DOHH2 (cell line): ENCODE data around the gene SPOCK3.

Experiments
- H3F3A ChIP-seq: fragments of 200-600 bp; sonication (generic), shearing (Covaris generic); 2 replicates; pipeline ENCODE4 v1.6.0; 2016; ENCODE audit warnings: antibody characterized with exemption, mild to moderate bottlenecking; ENCODE audit not compliant: control insufficient read depth, insufficient read depth
- H3K27ac ChIP-seq: fragments of 200-600 bp; sonication (generic); 2 replicates; pipeline ENCODE4 v1.5.1; 2014; ENCODE audit warnings: low read depth, mild to moderate bottlenecking, low read length, moderate library complexity
- H3K27me3 ChIP-seq: fragments of 200-600 bp; sonication (generic); 2 replicates; pipeline ENCODE4 v1.6.1; 2014; ENCODE audit warnings: mild to moderate bottlenecking, low read length, mixed read lengths; ENCODE audit not compliant: control insufficient read depth
- H3K36me3 ChIP-seq: fragments of 200-600 bp; sonication (generic); 2 replicates; pipeline ENCODE4 v1.6.1; 2014; ENCODE audit warnings: mild to moderate bottlenecking, low read length, moderate library complexity, mixed read lengths; ENCODE audit not compliant: control insufficient read depth
- H3K4me1 ChIP-seq: fragments of 200-600 bp; sonication (generic); 2 replicates; pipeline ENCODE4 v1.6.1; 2014; ENCODE audit warnings: mild to moderate bottlenecking, low read length, mixed read lengths; ENCODE audit not compliant: control insufficient read depth
- H3K4me2 ChIP-seq: fragments of 200-600 bp; sonication (generic); 2 replicates; pipeline ENCODE4 v1.6.0; 2014; ENCODE audit warnings: mild to moderate bottlenecking, low read length, moderate library complexity
- H3K4me3 ChIP-seq: fragments of 200-600 bp; sonication (generic); 2 replicates; pipeline ENCODE4 v1.5.1; 2014; ENCODE audit warnings: mild to moderate bottlenecking, low read length, mixed read lengths
- H3K79me2 ChIP-seq: fragments of 200-600 bp; sonication (generic); 2 replicates; pipeline ENCODE4 v1.6.1; 2014; ENCODE audit warnings: mild to moderate bottlenecking, low read length, mixed read lengths; ENCODE audit not compliant: control insufficient read depth
- H3K9me2 ChIP-seq: fragments of 200-600 bp; sonication (generic); replicated peaks from 2 replicates; pipeline ENCODE4 v1.6.1; 2014; ENCODE audit warnings: mild to moderate bottlenecking, low read length, mixed read lengths; ENCODE audit not compliant: control insufficient read depth
- H3K9me3 ChIP-seq: fragments of 200-600 bp; sonication (generic); 2 replicates; pipeline ENCODE4 v1.6.1; 2014; ENCODE audit warnings: antibody characterized with exemption, low read length, mixed read lengths; ENCODE audit not compliant: control insufficient read depth, insufficient read depth
- H4K20me1 ChIP-seq: fragments of 200-600 bp; sonication (generic); 2 replicates; pipeline ENCODE4 v1.6.0; 2014; ENCODE audit warnings: low read depth, mild to moderate bottlenecking, antibody characterized with exemption, low read length, moderate library complexity; ENCODE audit not compliant: control insufficient read depth, insufficient read depth
- CTCF ChIP-seq: fragments of 200-600 bp; sonication (generic); IDR thresholded peaks from one replicate; pipeline ENCODE4 v1.5.1; 2014; ENCODE audit warnings: antibody characterized with exemption, mild to moderate bottlenecking, low read depth, low read length; ENCODE audit not compliant: poor library complexity, severe bottlenecking
- EZH2phosphoT487 ChIP-seq: fragments of 200-600 bp; sonication (generic); IDR thresholded peaks from 2 replicates; pipeline ENCODE4 v1.6.1; 2017; ENCODE audit warnings: borderline replicate concordance, mild to moderate bottlenecking, antibody characterized with exemption, low read length, moderate library complexity, mixed read lengths

The SPOCK3 gene

GRCh38 chr4:167014944-167015343 lies 219.3 kb downstream of the SPOCK3 start:
- TF ChIP-seq EZH2phosphoT487 (no peak), CTCF (no peak)
- Histone ChIP-seq H3K4me2 (no peak overlapping the region), H3K9me3 (no peaks in the 10 kb centered on the region), H3K4me1 (no peaks in the 10 kb centered on the region), H4K20me1 (no peaks in the 10 kb centered on the region), H3K4me3 (no peak overlapping the region), H3K9me2 (no peaks in the 10 kb centered on the region), H3F3A (no peaks in the 10 kb centered on the region), H3K27ac (no peak overlapping the region), H3K36me3 (no peaks in the 10 kb centered on the region), H3K79me2 (no peaks in the 10 kb centered on the region), H3K27me3 (no peaks in the 10 kb centered on the region)

- H3K27me3 ChIP-seq, result no peaks in the 10 kb centered on the region
- H3F3A ChIP-seq, result no peaks in the 10 kb centered on the region
- H3K4me1 ChIP-seq, result no peaks in the 10 kb centered on the region
- no peaks in the 10 kb centered on the region for H3K9me3 ChIP-seq
- no peak overlapping the region for H3K27ac ChIP-seq
- TF ChIP-seq CTCF (no peak), EZH2phosphoT487 (no peak)
- no peaks in the 10 kb centered on the region for H3K36me3 ChIP-seq
- no peaks in the 10 kb centered on the region for H3K9me2 ChIP-seq
- no peak overlapping the region for H3K4me2 ChIP-seq
- H3K79me2 ChIP-seq, result no peaks in the 10 kb centered on the region
- H4K20me1 ChIP-seq, result no peaks in the 10 kb centered on the region
- no peak overlapping the region for H3K4me3 ChIP-seq
Observed at GRCh38 chr4:167003326-167003725, 231.0 kb downstream of the SPOCK3 start.

- Histone ChIP-seq H3K79me2 (no peaks in the 10 kb centered on the region), H3K27ac (no peak overlapping the region), H3K9me2 (no peaks in the 10 kb centered on the region), H3K27me3 (no peaks in the 10 kb centered on the region), H3F3A (no peaks in the 10 kb centered on the region), H4K20me1 (no peaks in the 10 kb centered on the region), H3K9me3 (no peaks in the 10 kb centered on the region), H3K4me3 (no peak overlapping the region), H3K4me2 (no peak overlapping the region), H3K4me1 (no peaks in the 10 kb centered on the region), H3K36me3 (no peaks in the 10 kb centered on the region)
- TF ChIP-seq EZH2phosphoT487 (no peak), CTCF (no peak)
Observed at GRCh38 chr4:167000141-167000852, 234.0 kb downstream of the SPOCK3 start.
